Cardiac muscle cell (in vitro differentiated cells and primary cell): ENCODE results near the gene P2RY6. TPM values are rescaled to one million over a fixed set of nuclear protein-coding genes. Genes with fewer than 3 reads are reported as not detected.
A peak's percentile ranks its signal among the peaks of the same experiment; 100 is the strongest.

Source experiments
- DNase-seq, 2 donors: peaks; one replicate each; pipeline versions ENCODE4 v3.0.0 to v3.0.0-alpha.2; 2010 to 2017; ENCODE audit warnings: low read depth in 1 of 2, low spot score in 1 of 2
- H3K27ac ChIP-seq: fragments of 200-600 bp; sonication (generic); 2 replicates; pipeline ENCODE4 v1.5.1; 2016
- H3K27me3 ChIP-seq: fragments of 200-600 bp; sonication (generic); 2 replicates; pipeline ENCODE4 v1.6.0; 2016; ENCODE audit warnings: control low read depth
- H3K36me3 ChIP-seq: fragments of 200-600 bp; sonication (generic); 2 replicates; pipeline ENCODE4 v1.5.1; 2016; ENCODE audit warnings: control low read depth
- H3K4me1 ChIP-seq: fragments of 200-600 bp; sonication (generic); 2 replicates; pipeline ENCODE4 v1.8.1; 2017; ENCODE audit warnings: low read depth, mild to moderate bottlenecking, mixed run types
- H3K4me3 ChIP-seq: fragments of 200-600 bp; sonication (generic); 2 replicates; pipeline ENCODE4 v1.5.1; 2016; ENCODE audit warnings: mild to moderate bottlenecking
- H3K9me3 ChIP-seq: fragments of 200-600 bp; sonication (generic); 2 replicates; pipeline ENCODE4 v1.5.1; 2017; ENCODE audit warnings: low read depth, mild to moderate bottlenecking, control low read depth
- CTCF ChIP-seq: IDR thresholded peaks from 2 replicates; pipeline ENCODE4 v1.5.1; 2012; ENCODE audit warnings: low read depth, mild to moderate bottlenecking, low read length
- polyA plus RNA-seq: library from polyadenylated mRNA; unstranded; fragments of >200 nt; fragmentation: Nextera tagmentation; extraction: Ambion mirVana; gene quantifications from 2 replicates; pipeline ENCODE4 v1.2.1, GENCODE V29; 2016
- total RNA-seq: library from RNA; depleted of rRNA; stranded (reverse); fragments of >200 nt; gene quantifications from 2 replicates; pipeline ENCODE4 v1.2.3, GENCODE V29; 2016

Gene P2RY6
- total and polyA plus RNA-seq, 2 experiments from 2014 or later, result 0.39 TPM; not detected in 1

- no peaks in the 10 kb centered on the region for H3K9me3 ChIP-seq
- DNase-seq, result no peak
- no peaks in the 10 kb centered on the region for H3K36me3 ChIP-seq
- H3K27me3 ChIP-seq, result no peaks in the 10 kb centered on the region
- TF ChIP-seq CTCF, result no peak
- H3K4me3 ChIP-seq, result no peak overlapping the region
- no peak overlapping the region for H3K27ac ChIP-seq
- H3K4me1 ChIP-seq, result peaks cover 8% of the 10 kb centered on the region
Measured at GRCh38 chr11:73226297-73227006, 45.7 kb upstream of the P2RY6 start.

- Histone ChIP-seq H3K36me3 (no peaks in the 10 kb centered on the region), H3K27me3 (no peaks in the 10 kb centered on the region), H3K4me1 (peaks cover 8% of the 10 kb centered on the region), H3K9me3 (no peaks in the 10 kb centered on the region), H3K27ac (no peak overlapping the region), H3K4me3 (no peak overlapping the region)
- DNase-seq, result no peak
- no peak for TF ChIP-seq CTCF
Measured at GRCh38 chr11:73227571-73228211, 44.4 kb upstream of the P2RY6 start.

GRCh38 chr11:73228268-73229134 lies 43.6 kb upstream of the P2RY6 start:
- Histone ChIP-seq H3K27ac (no peak overlapping the region), H3K27me3 (no peaks in the 10 kb centered on the region), H3K4me3 (no peak overlapping the region), H3K9me3 (no peaks in the 10 kb centered on the region), H3K4me1 (peaks cover 8% of the 10 kb centered on the region), H3K36me3 (no peaks in the 10 kb centered on the region)
- no peak for TF ChIP-seq CTCF
- DNase-seq, result peak in 1 of 2 donors; percentile 41

GRCh38 chr11:73229321-73229895 lies 42.7 kb upstream of the P2RY6 start:
- H3K27ac ChIP-seq, result no peak overlapping the region
- no peak overlapping the region for H3K4me3 ChIP-seq
- H3K9me3 ChIP-seq, result no peaks in the 10 kb centered on the region
- no peaks in the 10 kb centered on the region for H3K27me3 ChIP-seq
- TF ChIP-seq CTCF, result no peak
- no peaks in the 10 kb centered on the region for H3K36me3 ChIP-seq
- no peak for DNase-seq
- peaks cover 8% of the 10 kb centered on the region for H3K4me1 ChIP-seq
